Measurements from ENCODE around the gene EGFR.
"Not testable (repeated sequence)": the region's sequence is repeated elsewhere in the genome, so short reads cannot be mapped to it uniquely, and the experiment has no call there.

Gene EGFR

GRCh38 chr7:55016061-55016745, 2.6 kb upstream of the EGFR start:
- DNase-seq = no peak

- no peak for DNase-seq
Measured at GRCh38 chr7:55016746-55017090, 2.1 kb upstream of the EGFR start.

DNA sequence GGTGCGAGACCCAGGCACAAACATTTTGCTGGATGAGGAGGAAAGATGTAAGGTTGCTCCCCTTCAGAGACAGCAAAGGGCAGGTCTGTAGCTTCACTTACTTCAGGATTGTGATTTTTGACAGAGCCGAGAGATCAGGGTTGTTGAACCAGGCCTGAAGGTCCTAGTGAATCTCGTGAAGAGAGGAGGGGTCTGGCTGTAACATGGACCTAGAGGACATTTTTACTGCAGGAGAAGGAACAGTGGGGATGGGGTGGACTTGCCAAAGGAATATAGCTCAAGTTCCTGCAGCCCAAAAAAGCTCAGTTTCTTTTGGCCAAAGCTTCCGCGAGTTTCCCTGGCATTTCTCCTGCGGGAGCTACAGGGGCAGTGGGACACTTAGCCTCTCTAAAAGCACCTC, 976 bp upstream of the EGFR start:
- no peak for DNase-seq

- DNase-seq = no peak
Measured at GRCh38 chr7:55019191-55019690, 424 bp downstream of the EGFR start.

GRCh38 chr7:55019691-55020465, 1.1 kb downstream of the EGFR start:
- DNase-seq = no peak

DNA sequence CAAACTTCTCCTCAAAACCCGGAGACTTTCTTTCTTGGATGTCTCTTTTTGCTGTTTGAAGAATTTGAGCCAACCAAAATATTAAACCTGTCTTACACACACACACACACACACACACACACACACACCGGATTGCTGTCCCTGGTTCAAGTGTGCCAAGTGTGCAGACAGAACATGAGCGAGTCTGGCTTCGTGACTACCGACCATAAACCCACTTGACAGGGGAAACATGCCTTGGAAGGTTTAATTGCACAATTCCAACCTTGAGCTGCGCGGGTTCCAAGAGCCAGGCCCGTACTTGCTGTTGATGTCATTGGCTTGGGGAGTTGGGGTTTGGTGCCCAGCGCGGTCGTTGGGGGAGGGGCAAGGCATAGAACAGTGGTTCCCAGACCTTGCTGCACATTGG, 1.7 kb downstream of the EGFR start:
- no peak for DNase-seq

DNA sequence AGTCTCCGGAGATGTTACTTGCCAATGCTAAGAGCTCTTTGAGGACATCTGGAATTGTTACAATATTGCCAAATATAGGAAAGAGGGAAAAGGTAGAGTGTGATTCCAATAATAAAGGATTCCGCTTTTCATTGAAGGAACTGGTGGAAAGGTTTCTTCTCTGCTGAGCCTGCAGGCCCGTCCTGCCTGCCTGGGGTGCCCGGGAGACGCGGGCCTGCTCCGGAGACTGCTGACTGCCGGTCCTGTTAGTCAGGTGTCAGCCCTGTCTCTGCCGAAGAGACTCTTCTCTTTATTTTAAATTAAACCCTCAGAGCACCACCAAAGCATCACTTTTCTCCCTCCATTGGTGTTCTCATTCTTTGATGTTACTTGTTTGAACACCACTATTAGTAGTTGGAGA, 2.2 kb downstream of the EGFR start:
- no peak for DNase-seq

- DNase-seq = no peak
Measured at GRCh38 chr7:55022002-55022985, 3.5 kb downstream of the EGFR start.

DNA sequence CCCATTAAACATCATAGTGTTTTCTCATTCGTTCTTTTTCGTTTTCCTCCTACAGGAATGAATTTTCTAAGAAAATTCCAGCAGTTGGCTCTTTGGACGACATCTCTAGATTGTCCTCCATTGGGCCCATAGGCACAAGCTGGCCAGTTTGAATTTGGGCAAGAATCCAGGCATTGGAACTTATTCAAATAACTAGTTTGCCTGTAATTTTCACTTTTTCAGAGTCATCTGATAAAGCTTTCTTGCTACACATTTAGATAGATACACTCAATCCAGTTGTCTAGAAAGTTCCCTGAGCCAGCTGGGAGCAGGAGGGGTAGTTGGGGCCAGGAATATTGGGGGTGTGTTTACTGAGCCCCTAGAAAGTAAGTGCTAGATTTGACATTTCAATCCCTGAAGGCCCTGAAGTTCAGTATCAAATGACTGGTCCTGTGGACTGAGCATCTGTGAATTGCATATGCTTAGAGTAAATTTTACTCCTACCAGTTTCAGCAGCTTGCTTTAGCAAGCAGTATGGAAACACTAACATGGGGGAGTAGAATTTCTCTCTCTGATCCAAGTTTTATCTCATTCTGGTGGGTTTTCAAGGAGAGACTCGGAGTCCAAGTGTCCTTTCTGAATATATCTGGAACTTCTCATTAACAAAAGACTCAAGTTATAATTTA, 5.2 kb downstream of the EGFR start:
- no peak for DNase-seq

- DNase-seq = no peak
Measured at GRCh38 chr7:55024776-55025175, 6.0 kb downstream of the EGFR start.

DNA sequence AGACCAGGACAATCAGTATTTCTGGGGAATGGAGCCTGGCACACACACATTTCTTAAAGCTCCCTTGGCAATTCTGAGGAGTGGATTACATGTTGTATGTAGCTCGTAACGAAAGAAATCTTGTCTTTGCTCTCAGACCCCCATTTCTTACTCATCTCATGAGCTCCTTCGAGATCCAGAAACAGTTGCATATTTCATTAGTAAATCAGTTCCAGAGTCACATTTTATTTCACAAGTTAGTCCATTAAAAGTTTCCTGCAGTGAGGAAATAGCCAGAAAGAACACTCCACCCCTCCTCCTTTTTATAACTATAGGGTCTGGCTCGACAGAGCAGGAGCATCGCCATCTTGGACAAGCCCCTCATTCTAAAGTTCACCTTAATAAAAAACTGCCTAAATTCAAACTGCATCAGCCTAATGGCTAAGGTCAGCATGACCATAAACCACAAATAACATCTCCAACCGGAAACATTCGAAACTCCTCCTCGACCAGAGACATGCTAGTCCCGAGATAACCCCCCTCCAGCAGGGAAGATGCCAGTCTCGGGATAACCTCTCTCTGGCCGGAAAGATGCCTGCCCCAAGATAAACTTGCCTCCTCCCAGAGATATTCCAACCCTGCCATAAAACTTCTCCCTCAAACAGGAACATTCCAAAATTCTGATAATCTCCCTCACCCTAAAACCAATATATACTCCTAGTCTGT, 7.4 kb downstream of the EGFR start:
- no peak for DNase-seq

- no peak for DNase-seq
Measured at GRCh38 chr7:55026867-55027490, 8.2 kb downstream of the EGFR start.

DNA sequence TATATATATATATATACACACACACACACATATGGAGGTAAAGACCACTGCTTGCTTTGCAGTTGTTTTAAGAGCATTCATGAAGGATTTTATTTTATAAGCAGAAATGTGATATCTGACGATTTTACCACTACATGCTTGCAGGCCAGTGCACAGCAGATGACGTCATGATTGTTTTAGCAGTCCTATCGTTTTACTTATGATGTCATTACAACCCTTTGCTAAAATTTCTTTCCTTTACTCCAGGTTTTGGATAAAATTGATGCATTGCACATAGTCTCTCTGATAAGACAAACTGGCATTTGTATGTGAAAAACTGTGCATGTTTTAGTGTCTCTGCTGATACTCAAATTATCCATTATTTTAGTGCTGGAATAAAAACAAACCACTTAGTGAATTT, 9.2 kb downstream of the EGFR start:
- no peak for DNase-seq

DNA sequence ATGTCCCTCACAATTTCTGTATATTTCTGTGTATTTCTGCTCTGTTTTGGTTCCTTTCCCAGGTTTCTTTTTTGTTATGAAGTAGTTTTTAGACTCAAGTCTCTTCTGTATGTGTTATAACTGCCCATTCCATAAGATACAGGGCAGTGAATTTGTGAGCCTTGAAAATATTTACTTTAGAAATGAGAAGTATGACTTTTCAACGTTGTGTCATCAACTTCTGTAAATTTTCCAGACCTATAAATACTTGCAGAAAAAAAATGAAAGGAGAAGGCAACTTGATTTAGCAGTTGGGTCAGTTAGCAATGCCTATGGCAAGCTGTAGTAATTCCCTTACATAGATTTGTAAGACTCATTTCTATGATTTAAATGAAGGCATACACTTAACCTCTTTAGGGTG, 11.5 kb downstream of the EGFR start:
- no peak for DNase-seq

DNA sequence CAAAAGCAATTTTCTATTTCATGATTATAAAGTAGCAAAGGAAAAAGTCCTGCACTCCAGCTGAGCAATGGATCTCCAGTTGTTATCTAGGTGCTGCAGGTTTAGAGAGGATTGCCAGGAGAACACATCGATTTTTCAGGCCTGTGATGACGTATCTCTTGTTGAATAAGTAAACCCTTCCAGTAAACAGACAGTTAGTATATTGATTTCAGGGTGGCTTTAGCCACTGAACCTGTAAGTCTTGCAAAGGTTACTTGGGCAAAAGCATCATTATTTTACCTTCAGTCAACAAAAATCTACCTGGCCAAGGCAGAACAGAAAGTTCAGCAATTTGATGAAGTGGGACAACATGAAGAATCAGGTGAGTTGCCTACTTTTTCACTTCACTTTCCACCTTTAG, 12.3 kb downstream of the EGFR start:
- DNase-seq = no peak

GRCh38 chr7:55032069-55032699, 13.4 kb downstream of the EGFR start:
- DNase-seq = no peak

GRCh38 chr7:55033236-55033846, 14.5 kb downstream of the EGFR start:
- DNase-seq = no peak

GRCh38 chr7:55034776-55035175, 16.0 kb downstream of the EGFR start:
- DNase-seq = no peak

DNA sequence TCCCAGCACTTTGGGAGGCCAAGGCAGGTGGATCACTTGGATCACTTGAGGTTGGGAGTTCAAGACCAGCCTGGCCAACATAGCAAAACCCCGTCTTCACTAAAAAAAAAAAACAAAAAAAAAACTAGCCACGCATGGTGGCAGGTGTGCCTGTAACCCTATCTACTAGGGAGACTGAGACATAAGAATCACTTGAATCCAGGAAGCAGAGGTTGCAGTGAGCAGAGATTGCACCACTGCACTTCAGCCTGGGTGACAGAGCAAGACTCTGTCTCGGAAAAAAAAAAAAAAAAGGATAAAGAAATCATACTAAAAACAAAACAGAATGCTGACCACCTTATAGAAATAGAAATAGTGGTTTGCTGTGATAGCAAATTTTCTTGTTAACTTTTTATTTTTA, 16.6 kb downstream of the EGFR start:
- DNase-seq = not testable (repeated sequence)

- no peak for DNase-seq
Measured at GRCh38 chr7:55036950-55037736, 18.3 kb downstream of the EGFR start.
